Body of pancreas (tissue), 4 donors: ENCODE results near the gene CTXN1.

Experiments used
- CTCF ChIP-seq, 7 experiments: fragments of 450-650 bp in 4 of 7; fragments of 200-600 bp in 3 of 7; sonication (generic) in 3 of 7; IDR thresholded peaks; one replicate each; pipeline ENCODE4 v1.5.1; 2016 to 2019; ENCODE audit warnings: antibody characterized with exemption in 7 of 7
- POLR2A ChIP-seq, 3 donors: fragments of 450-650 bp; IDR thresholded peaks; one replicate each; pipeline ENCODE4 v1.6.1; 2016; ENCODE audit warnings: antibody characterized with exemption in 3 of 3, mild to moderate bottlenecking in 2 of 3

- TF ChIP-seq CTCF (IDR thresholded peaks at IDR 0.05) (no peak), POLR2A (IDR thresholded peaks at IDR 0.05) (no peak)
Observed at GRCh38 chr19:7933411-7933810, 7.5 kb upstream of the CTXN1 start.
